GM18868 (cell line): ENCODE results near the gene BMF.

ENCODE experiments used
- ATAC-seq: cut with Tn5 transposase; IDR thresholded peaks from one replicate; pipeline ENCODE4 v1.9.1; 2021; ENCODE audit warnings: mild to moderate bottlenecking, moderate library complexity; ENCODE audit not compliant: unreplicated experiment

Gene BMF

GRCh38 chr15:40104296-40104864 is 4.3 kb downstream of the BMF start:
- ATAC-seq, result no peak

GRCh38 chr15:40103864-40104271 is 4.8 kb downstream of the BMF start:
- ATAC-seq, result no peak

GRCh38 chr15:40102897-40103858 is 5.5 kb downstream of the BMF start:
- no peak for ATAC-seq

- ATAC-seq, result no peak
Measured at GRCh38 chr15:40100947-40101905, 7.5 kb downstream of the BMF start.

GRCh38 chr15:40100123-40100946 is 8.3 kb downstream of the BMF start:
- no peak for ATAC-seq

- ATAC-seq, result peak; percentile 86
Measured at GRCh38 chr15:40098489-40099261, 10.0 kb downstream of the BMF start.

- peak; percentile 1 for ATAC-seq
Measured at GRCh38 chr15:40097968-40098476, 10.7 kb downstream of the BMF start.

GRCh38 chr15:40097096-40097967 is 11.3 kb downstream of the BMF start:
- ATAC-seq, result no peak

- ATAC-seq, result no peak
Measured at GRCh38 chr15:40096094-40096891, 12.4 kb downstream of the BMF start.

- no peak for ATAC-seq
Measured at GRCh38 chr15:40095371-40096093, 13.1 kb downstream of the BMF start.

GRCh38 chr15:40094156-40094555 is 14.5 kb downstream of the BMF start:
- ATAC-seq, result no peak

- peak; percentile 45 for ATAC-seq
Measured at GRCh38 chr15:40092979-40093869, 15.5 kb downstream of the BMF start.

- ATAC-seq, result no peak
Measured at GRCh38 chr15:40092256-40092978, 16.3 kb downstream of the BMF start.

- no peak for ATAC-seq
Measured at GRCh38 chr15:40091861-40092255, 16.8 kb downstream of the BMF start.

GRCh38 chr15:40090774-40091455 is 17.8 kb downstream of the BMF start:
- no peak for ATAC-seq
